Hepatocyte (in vitro differentiated cells): ENCODE results near the gene NLRC5. TPM values are rescaled to one million over a fixed set of nuclear protein-coding genes. Genes with fewer than 3 reads are reported as not detected.

Experiments
- DNase-seq: peaks from one replicate; pipeline ENCODE4 v3.0.0-alpha.2; 2016; ENCODE audit warnings: low spot score
- H2AFZ ChIP-seq: fragments of 200-600 bp; sonication (generic); 2 replicates; pipeline ENCODE4 v1.6.0; 2016; ENCODE audit warnings: antibody characterized with exemption, mild to moderate bottlenecking
- H3K27ac ChIP-seq: fragments of 200-600 bp; sonication (generic); 2 replicates; pipeline ENCODE4 v1.5.1; 2016; ENCODE audit warnings: mild to moderate bottlenecking
- H3K27me3 ChIP-seq: fragments of 200-600 bp; sonication (generic); 2 replicates; pipeline ENCODE4 v1.6.1; 2016
- H3K36me3 ChIP-seq: fragments of 200-600 bp; sonication (generic); replicated peaks from 2 replicates; pipeline ENCODE4 v1.5.1; 2016; ENCODE audit warnings: low read depth; ENCODE audit not compliant: insufficient read depth
- H3K4me1 ChIP-seq: fragments of 200-600 bp; sonication (generic); 2 replicates; pipeline ENCODE4 v1.5.1; 2016; ENCODE audit warnings: mild to moderate bottlenecking, moderate library complexity; ENCODE audit not compliant: insufficient read depth
- H3K4me2 ChIP-seq: fragments of 200-600 bp; sonication (generic); 2 replicates; pipeline ENCODE4 v1.6.0; 2016
- H3K4me3 ChIP-seq: fragments of 200-600 bp; sonication (generic); 2 replicates; pipeline ENCODE4 v1.5.1; 2016; ENCODE audit warnings: mild to moderate bottlenecking
- H3K79me2 ChIP-seq: fragments of 200-600 bp; sonication (generic); 2 replicates; pipeline ENCODE4 v1.6.0; 2017; ENCODE audit warnings: mild to moderate bottlenecking
- H3K9me2 ChIP-seq: fragments of 200-600 bp; sonication (generic); replicated peaks from 2 replicates; pipeline ENCODE4 v1.6.0; 2017; ENCODE audit warnings: mild to moderate bottlenecking; ENCODE audit not compliant: insufficient read depth
- H3K9me3 ChIP-seq: fragments of 200-600 bp; sonication (generic); 2 replicates; pipeline ENCODE4 v1.5.1; 2016; ENCODE audit warnings: low read depth, mild to moderate bottlenecking
- H4K20me1 ChIP-seq: fragments of 200-600 bp; sonication (generic); 2 replicates; pipeline ENCODE4 v1.6.0; 2016; ENCODE audit warnings: mild to moderate bottlenecking; ENCODE audit not compliant: insufficient read depth, poor library complexity, severe bottlenecking
- EZH2 ChIP-seq: fragments of 200-600 bp; sonication (generic); IDR thresholded peaks from 2 replicates; pipeline ENCODE4 v1.6.1; 2016; ENCODE audit warnings: antibody characterized with exemption, mild to moderate bottlenecking, borderline replicate concordance
- EZH2phosphoT487 ChIP-seq: fragments of 200-600 bp; sonication (generic); IDR thresholded peaks from one replicate; pipeline ENCODE4 v1.6.1; 2018; ENCODE audit warnings: antibody characterized with exemption, mild to moderate bottlenecking, low read depth, moderate library complexity; ENCODE audit not compliant: unreplicated experiment, severe bottlenecking
- WGBS: methylation state at CpG from one replicate; pipeline ENCODE4 v1.1.6; 2016; ENCODE audit warnings: low lambda C conversion rate; ENCODE audit errors: missing lambda C conversion rate; 5-methylcytosine and 5-hydroxymethylcytosine counted together
- polyA plus RNA-seq: library from polyadenylated mRNA; unstranded; fragments of >200 nt; fragmentation: Nextera tagmentation; extraction: Ambion mirVana; gene quantifications from 2 replicates; pipeline ENCODE4 v1.2.1, GENCODE V29; 2016
- total RNA-seq: library from RNA; depleted of rRNA; stranded (reverse); fragments of >200 nt; gene quantifications from 2 replicates; pipeline ENCODE4 v1.2.3, GENCODE V29; 2014
- TF ChIP-seq, protein P1 (sequence below): fragments of 200-600 bp; sonication (generic); IDR thresholded peaks from 2 replicates; pipeline ENCODE4 v1.5.1; 2016; ENCODE audit warnings: antibody characterized with exemption, mild to moderate bottlenecking; ENCODE audit not compliant: poor library complexity

Gene NLRC5
- total and polyA plus RNA-seq, 2 experiments from 2014 or later, result 6.4 to 7.0 TPM

DNA sequence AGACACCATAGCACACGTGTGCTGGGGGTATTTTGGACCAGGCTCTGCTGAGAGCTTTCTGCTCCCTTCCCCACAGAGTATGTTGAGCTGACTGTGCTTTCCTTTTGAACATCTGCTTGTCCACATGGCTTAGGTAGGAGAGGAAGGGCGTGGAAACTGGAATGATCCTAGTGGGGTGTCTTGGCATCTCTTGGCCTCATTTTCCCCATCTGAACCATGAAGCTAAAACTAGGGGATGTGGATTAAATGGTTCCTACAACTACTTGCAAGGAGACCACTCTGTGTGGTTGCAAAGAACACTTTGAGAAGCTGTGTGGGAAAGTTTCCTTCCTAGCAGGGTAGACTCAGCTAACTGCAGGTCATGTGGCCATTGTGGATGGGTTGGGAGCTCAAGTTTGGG is 6.7 kb upstream of the NLRC5 start:
- no peak overlapping the region for H3K27ac ChIP-seq
- WGBS, result 93% methylated on average over 2 of the region's 2 CpGs

DNA sequence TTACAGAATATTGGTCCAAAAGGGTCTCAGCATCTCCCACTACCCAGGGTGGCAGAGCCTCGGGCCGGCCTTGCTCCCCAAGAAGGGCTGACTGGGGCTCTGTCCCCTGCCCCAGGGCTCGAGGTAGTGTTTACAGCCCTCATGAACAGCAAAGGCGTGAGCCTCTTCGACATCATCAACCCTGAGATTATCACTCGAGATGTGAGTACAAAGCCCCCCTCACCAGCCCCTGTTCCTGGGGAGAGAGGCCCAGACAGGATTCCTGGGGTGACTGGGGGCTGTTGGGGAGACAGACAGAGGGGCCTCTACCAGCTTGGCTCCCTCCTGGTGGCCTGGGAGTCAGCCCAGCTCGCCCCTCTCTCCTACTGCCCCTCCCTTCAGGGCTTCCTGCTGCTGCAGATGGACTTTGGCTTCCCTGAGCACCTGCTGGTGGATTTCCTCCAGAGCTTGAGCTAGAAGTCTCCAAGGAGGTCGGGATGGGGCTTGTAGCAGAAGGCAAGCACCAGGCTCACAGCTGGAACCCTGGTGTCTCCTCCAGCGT is 6.1 kb upstream of the NLRC5 start:
- Histone ChIP-seq H3K36me3 (no peaks in the 10 kb centered on the region), H3K9me2 (no peaks in the 10 kb centered on the region), H3K4me3 (no peak overlapping the region), H3K27ac (no peak overlapping the region), H2AFZ (no peak overlapping the region), H3K4me1 (peaks cover 3% of the 10 kb centered on the region), H3K9me3 (no peaks in the 10 kb centered on the region), H3K79me2 (no peaks in the 10 kb centered on the region), H4K20me1 (no peaks in the 10 kb centered on the region), H3K4me2 (no peak overlapping the region), H3K27me3 (no peaks in the 10 kb centered on the region)
- TF ChIP-seq, protein P1, sequence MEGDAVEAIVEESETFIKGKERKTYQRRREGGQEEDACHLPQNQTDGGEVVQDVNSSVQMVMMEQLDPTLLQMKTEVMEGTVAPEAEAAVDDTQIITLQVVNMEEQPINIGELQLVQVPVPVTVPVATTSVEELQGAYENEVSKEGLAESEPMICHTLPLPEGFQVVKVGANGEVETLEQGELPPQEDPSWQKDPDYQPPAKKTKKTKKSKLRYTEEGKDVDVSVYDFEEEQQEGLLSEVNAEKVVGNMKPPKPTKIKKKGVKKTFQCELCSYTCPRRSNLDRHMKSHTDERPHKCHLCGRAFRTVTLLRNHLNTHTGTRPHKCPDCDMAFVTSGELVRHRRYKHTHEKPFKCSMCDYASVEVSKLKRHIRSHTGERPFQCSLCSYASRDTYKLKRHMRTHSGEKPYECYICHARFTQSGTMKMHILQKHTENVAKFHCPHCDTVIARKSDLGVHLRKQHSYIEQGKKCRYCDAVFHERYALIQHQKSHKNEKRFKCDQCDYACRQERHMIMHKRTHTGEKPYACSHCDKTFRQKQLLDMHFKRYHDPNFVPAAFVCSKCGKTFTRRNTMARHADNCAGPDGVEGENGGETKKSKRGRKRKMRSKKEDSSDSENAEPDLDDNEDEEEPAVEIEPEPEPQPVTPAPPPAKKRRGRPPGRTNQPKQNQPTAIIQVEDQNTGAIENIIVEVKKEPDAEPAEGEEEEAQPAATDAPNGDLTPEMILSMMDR, result no peak
- DNase-seq, result peak; percentile 62
- WGBS, result 59% methylated on average over 9 of the region's 9 CpGs

More for the DNA sequence above, 6.7 kb upstream of the NLRC5 start:
- Histone ChIP-seq H3K36me3 (no peaks in the 10 kb centered on the region), H3K27me3 (no peaks in the 10 kb centered on the region), H3K4me3 (no peak overlapping the region), H3K9me3 (no peaks in the 10 kb centered on the region), H3K9me2 (no peaks in the 10 kb centered on the region), H3K79me2 (no peaks in the 10 kb centered on the region), H3K4me1 (peaks cover 3% of the 10 kb centered on the region), H4K20me1 (no peaks in the 10 kb centered on the region), H3K4me2 (no peak overlapping the region), H2AFZ (no peak overlapping the region)
- no peak for DNase-seq
- TF ChIP-seq EZH2 (no peak), EZH2phosphoT487 (no peak)
- TF ChIP-seq, protein P1, result no peak

DNA sequence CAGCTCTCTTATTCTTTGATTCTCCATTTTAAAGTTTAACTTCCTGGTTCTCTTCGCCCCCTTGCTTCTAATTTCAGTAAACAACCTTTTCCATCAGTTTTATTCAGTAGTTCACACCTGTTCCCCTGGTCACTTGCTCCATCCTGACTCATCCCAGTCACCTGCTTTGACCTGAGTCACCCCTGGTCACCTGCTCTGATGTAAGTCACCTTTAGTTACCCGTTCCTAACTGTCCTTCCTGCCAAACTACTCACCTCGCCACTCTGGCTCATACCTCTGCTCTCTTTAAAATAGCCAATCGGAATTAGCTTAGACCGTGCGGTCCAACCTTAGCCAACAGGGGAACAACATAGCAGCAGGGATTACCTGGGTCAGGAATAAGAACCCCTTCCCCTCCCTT is 4.7 kb upstream of the NLRC5 start:
- TF ChIP-seq EZH2phosphoT487 (no peak), EZH2 (no peak)
- TF ChIP-seq, protein P1, result no peak
- H3K79me2 ChIP-seq, result no peaks in the 10 kb centered on the region
- no peaks in the 10 kb centered on the region for H3K9me2 ChIP-seq
- DNase-seq, result no peak
- no peaks in the 10 kb centered on the region for H3K36me3 ChIP-seq
- H3K4me3 ChIP-seq, result no peak overlapping the region
- no peaks in the 10 kb centered on the region for H3K27me3 ChIP-seq
- no peak overlapping the region for H2AFZ ChIP-seq
- H3K4me2 ChIP-seq, result no peak overlapping the region
- H4K20me1 ChIP-seq, result no peaks in the 10 kb centered on the region
- peaks cover 3% of the 10 kb centered on the region for H3K4me1 ChIP-seq
- H3K9me3 ChIP-seq, result no peaks in the 10 kb centered on the region
- no peak overlapping the region for H3K27ac ChIP-seq
- 87% methylated on average over 6 of the region's 6 CpGs for WGBS
